Astrocyte (in vitro differentiated cells and primary cell): ENCODE measurements around the gene PSMD2. TPM values are rescaled to one million over a fixed set of nuclear protein-coding genes. Genes with fewer than 3 reads are reported as not detected.

ENCODE experiments used
- DNase-seq: peaks from one replicate; pipeline ENCODE4 v3.0.0-alpha.2; 2010; ENCODE audit warnings: low read depth
- FAIRE-seq: peaks from 2 replicates; lab custom pipeline; 2011; peaks lifted over from hg19 to GRCh38; lab: Jason Lieb, UNC
- H2AFZ ChIP-seq: 2 replicates; pipeline ENCODE4 v1.6.0; 2012; ENCODE audit warnings: low read depth, low read length, inconsistent platforms
- H3K27ac ChIP-seq: 2 replicates; pipeline ENCODE4 v1.5.1; 2011; ENCODE audit warnings: low read depth, low read length, inconsistent platforms
- H3K27me3 ChIP-seq: 2 replicates; pipeline ENCODE4 v1.6.0; 2011; ENCODE audit warnings: low read length, inconsistent platforms; ENCODE audit not compliant: insufficient read depth
- H3K36me3 ChIP-seq: 2 replicates; pipeline ENCODE4 v1.5.1; 2011; ENCODE audit warnings: low read length, inconsistent platforms; ENCODE audit not compliant: insufficient read depth
- H3K4me1 ChIP-seq: 2 replicates; pipeline ENCODE4 v1.5.1; 2011; ENCODE audit warnings: low read length, inconsistent platforms; ENCODE audit not compliant: insufficient read depth
- H3K4me2 ChIP-seq: 2 replicates; pipeline ENCODE4 v1.6.0; 2012; ENCODE audit warnings: low read length, inconsistent platforms
- H3K4me3 ChIP-seq: 2 replicates; pipeline ENCODE4 v1.5.1; 2011; ENCODE audit warnings: low read depth, mild to moderate bottlenecking, low read length, inconsistent platforms; ENCODE audit not compliant: insufficient read depth
- H3K79me2 ChIP-seq: 2 replicates; pipeline ENCODE4 v1.6.0; 2012; ENCODE audit warnings: mild to moderate bottlenecking, low read length, inconsistent platforms; ENCODE audit not compliant: insufficient read depth
- H3K9ac ChIP-seq: 2 replicates; pipeline ENCODE4 v1.6.0; 2012; ENCODE audit warnings: mild to moderate bottlenecking, low read length, inconsistent platforms
- H3K9me3 ChIP-seq: 2 replicates; pipeline ENCODE4 v1.5.1; 2012; ENCODE audit warnings: low read depth, mild to moderate bottlenecking, low read length, inconsistent platforms; ENCODE audit not compliant: insufficient read depth
- H4K20me1 ChIP-seq: 2 replicates; pipeline ENCODE4 v1.6.0; 2012; ENCODE audit warnings: low read length, inconsistent platforms; ENCODE audit not compliant: insufficient read depth
- H3K27ac Mint-ChIP-seq: one replicate; pipeline ENCODE4 v1.8.0; 2021; ENCODE audit warnings: mild to moderate bottlenecking, mixed read lengths; ENCODE audit not compliant: unreplicated experiment
- H3K27me3 Mint-ChIP-seq: one replicate; pipeline ENCODE4 v1.8.0; 2021; ENCODE audit warnings: low read depth, mixed read lengths; ENCODE audit not compliant: unreplicated experiment
- H3K36me3 Mint-ChIP-seq: one replicate; pipeline ENCODE4 v1.8.0; 2021; ENCODE audit warnings: low read depth, mixed read lengths; ENCODE audit not compliant: unreplicated experiment
- H3K4me1 Mint-ChIP-seq: one replicate; pipeline ENCODE4 v1.8.0; 2021; ENCODE audit warnings: low read depth, mixed read lengths; ENCODE audit not compliant: unreplicated experiment
- H3K4me3 Mint-ChIP-seq: one replicate; pipeline ENCODE4 v1.8.0; 2021; ENCODE audit warnings: mild to moderate bottlenecking, moderate library complexity, mixed read lengths; ENCODE audit not compliant: unreplicated experiment
- H3K9me3 Mint-ChIP-seq: one replicate; pipeline ENCODE4 v1.8.0; 2021; ENCODE audit warnings: mild to moderate bottlenecking, mixed read lengths; ENCODE audit not compliant: unreplicated experiment
- EZH2 ChIP-seq: IDR thresholded peaks from 2 replicates; pipeline ENCODE4 v1.6.1; 2012; ENCODE audit warnings: mild to moderate bottlenecking, low read length, inconsistent platforms; ENCODE audit not compliant: insufficient read depth
- total RNA-seq: library from RNA; stranded (reverse); gene quantifications from 2 replicates; pipeline ENCODE4 v1.2.1, GENCODE V29; 2021
- TF ChIP-seq, protein P1 (sequence below): IDR thresholded peaks from 2 replicates; pipeline ENCODE4 v1.5.1; 2011; ENCODE audit warnings: low read depth, mild to moderate bottlenecking, inconsistent platforms, low read length, moderate library complexity; ENCODE audit not compliant: insufficient read depth

Gene PSMD2
- total RNA-seq, 1 donor from 2014 or later: 588 TPM

DNA sequence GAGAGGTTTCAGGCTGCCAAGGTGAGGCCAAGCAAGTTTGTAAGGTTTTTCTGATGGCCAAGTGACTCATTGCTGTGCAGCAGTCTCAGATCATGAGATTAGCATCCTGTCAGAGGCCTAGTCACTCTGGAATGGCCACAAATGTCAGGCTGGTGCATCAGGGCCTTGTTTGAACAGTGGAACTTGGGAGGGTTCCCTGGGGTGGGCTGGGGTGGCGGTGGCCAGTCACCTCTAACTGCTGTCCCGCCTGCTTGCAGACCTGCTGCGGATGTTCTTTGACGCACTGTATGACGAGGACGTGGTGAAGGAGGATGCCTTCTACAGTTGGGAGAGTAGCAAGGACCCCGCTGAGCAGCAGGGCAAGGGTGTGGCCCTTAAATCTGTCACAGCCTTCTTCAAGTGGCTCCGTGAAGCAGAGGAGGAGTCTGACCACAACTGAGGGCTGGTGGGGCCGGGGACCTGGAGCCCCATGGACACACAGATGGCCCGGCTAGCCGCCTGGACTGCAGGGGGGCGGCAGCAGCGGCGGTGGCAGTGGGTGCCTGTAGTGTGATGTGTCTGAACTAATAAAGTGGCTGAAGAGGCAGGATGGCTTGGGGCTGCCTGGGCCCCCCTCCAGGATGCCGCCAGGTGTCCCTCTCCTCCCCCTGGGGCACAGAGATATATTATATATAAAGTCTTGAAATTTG is 35.6 kb downstream of the PSMD2 start:
- Mint-ChIP-seq H3K36me3 (peaks cover 27% of the 10 kb centered on the region), H3K9me3 (no peaks in the 10 kb centered on the region), H3K4me1 (peaks cover 67% of the 10 kb centered on the region), H3K4me3 (peak overlapping the region; percentile 63), H3K27me3 (no peaks in the 10 kb centered on the region), H3K27ac (peak overlapping the region; percentile 96)
- Histone ChIP-seq H4K20me1 (peaks cover 67% of the 10 kb centered on the region), H3K27me3 (no peaks in the 10 kb centered on the region), H3K36me3 (peaks cover 40% of the 10 kb centered on the region), H3K9ac (peak overlapping the region; percentile 84), H3K9me3 (no peaks in the 10 kb centered on the region), H2AFZ (no peak overlapping the region), H3K4me3 (no peak overlapping the region), H3K4me1 (peaks cover 79% of the 10 kb centered on the region), H3K79me2 (peaks cover 54% of the 10 kb centered on the region), H3K4me2 (peak overlapping the region; percentile 4), H3K27ac (peak overlapping the region; percentile 96)
- peak; percentile 52 for FAIRE-seq
- peak; percentile 76 for DNase-seq
- no peak for TF ChIP-seq EZH2
- TF ChIP-seq, protein P1, sequence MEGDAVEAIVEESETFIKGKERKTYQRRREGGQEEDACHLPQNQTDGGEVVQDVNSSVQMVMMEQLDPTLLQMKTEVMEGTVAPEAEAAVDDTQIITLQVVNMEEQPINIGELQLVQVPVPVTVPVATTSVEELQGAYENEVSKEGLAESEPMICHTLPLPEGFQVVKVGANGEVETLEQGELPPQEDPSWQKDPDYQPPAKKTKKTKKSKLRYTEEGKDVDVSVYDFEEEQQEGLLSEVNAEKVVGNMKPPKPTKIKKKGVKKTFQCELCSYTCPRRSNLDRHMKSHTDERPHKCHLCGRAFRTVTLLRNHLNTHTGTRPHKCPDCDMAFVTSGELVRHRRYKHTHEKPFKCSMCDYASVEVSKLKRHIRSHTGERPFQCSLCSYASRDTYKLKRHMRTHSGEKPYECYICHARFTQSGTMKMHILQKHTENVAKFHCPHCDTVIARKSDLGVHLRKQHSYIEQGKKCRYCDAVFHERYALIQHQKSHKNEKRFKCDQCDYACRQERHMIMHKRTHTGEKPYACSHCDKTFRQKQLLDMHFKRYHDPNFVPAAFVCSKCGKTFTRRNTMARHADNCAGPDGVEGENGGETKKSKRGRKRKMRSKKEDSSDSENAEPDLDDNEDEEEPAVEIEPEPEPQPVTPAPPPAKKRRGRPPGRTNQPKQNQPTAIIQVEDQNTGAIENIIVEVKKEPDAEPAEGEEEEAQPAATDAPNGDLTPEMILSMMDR: no peak

DNA sequence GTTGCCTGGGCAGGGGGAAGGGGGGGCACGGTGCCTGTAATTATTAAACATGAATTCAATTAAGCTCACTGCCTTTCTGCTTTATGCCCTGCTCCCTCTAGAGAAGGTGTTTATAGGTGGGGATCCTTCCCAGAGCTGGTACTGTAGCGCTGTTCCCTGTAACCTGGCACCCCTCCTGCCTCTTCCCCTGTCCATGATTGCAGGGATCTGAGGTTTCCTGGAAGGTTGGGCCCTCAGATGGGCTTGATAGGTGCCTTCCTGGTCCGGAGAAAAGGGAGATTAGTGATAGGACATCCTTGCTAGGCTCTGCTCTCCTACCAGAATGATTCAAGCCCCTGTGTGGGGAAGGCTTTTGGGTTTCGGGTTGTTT is 36.2 kb downstream of the PSMD2 start:
- H3K79me2 ChIP-seq: peaks cover 49% of the 10 kb centered on the region
- no peaks in the 10 kb centered on the region for H3K9me3 ChIP-seq
- peaks cover 36% of the 10 kb centered on the region for H3K36me3 ChIP-seq
- H3K27me3 ChIP-seq: no peaks in the 10 kb centered on the region
- peaks cover 79% of the 10 kb centered on the region for H3K4me1 ChIP-seq
- Mint-ChIP-seq H3K27ac (peak overlapping the region; percentile 92), H3K4me3 (peak overlapping the region; percentile 77), H3K27me3 (no peaks in the 10 kb centered on the region), H3K36me3 (peaks cover 23% of the 10 kb centered on the region), H3K4me1 (peaks cover 67% of the 10 kb centered on the region), H3K9me3 (no peaks in the 10 kb centered on the region)
- H3K4me2 ChIP-seq: peak overlapping the region; percentile 89
- H3K9ac ChIP-seq: peak overlapping the region; percentile 84
- FAIRE-seq (no peak), DNase-seq (no peak)
- H3K27ac ChIP-seq: peak overlapping the region; percentile 96
- TF ChIP-seq EZH2: no peak
- TF ChIP-seq, protein P1: no peak
- H4K20me1 ChIP-seq: peaks cover 60% of the 10 kb centered on the region
- H3K4me3 ChIP-seq: no peak overlapping the region
- no peak overlapping the region for H2AFZ ChIP-seq
